Measurements from ENCODE around the gene ZFYVE21. TPM values are rescaled to one million over a fixed set of nuclear protein-coding genes. Genes with fewer than 3 reads are reported as not detected.

Gene ZFYVE21
- total RNA-seq, 4 donors from 2014 or later = 151 to 308 (median 224) TPM

GRCh38 chr14:103696070-103696402 is 19.6 kb upstream of the ZFYVE21 start:
- 46 to 52% methylated on average over 10 to 12 of the region's 13 CpGs for WGBS, 2 donors
- H3K36me3 ChIP-seq = peaks cover 4 to 79% (median 7%) of the 10 kb centered on the region in 3 donors
- no peaks in the 10 kb centered on the region for H3K27me3 ChIP-seq
- no peak overlapping the region for H3K4me3 ChIP-seq
- no peaks in the 10 kb centered on the region for H3K9me3 ChIP-seq
- H3K27ac ChIP-seq = peak overlapping the region in 3 of 4 donors; percentile 3 to 73 (median 61)
- H3K4me1 ChIP-seq = peaks cover 0 to 63% (median 23%) of the 10 kb centered on the region in 4 donors
- TF ChIP-seq EP300 (IDR thresholded peaks at IDR 0.05) (no peak), POLR2A (IDR thresholded peaks at IDR 0.05) (no peak)
- TF ChIP-seq, protein P1, sequence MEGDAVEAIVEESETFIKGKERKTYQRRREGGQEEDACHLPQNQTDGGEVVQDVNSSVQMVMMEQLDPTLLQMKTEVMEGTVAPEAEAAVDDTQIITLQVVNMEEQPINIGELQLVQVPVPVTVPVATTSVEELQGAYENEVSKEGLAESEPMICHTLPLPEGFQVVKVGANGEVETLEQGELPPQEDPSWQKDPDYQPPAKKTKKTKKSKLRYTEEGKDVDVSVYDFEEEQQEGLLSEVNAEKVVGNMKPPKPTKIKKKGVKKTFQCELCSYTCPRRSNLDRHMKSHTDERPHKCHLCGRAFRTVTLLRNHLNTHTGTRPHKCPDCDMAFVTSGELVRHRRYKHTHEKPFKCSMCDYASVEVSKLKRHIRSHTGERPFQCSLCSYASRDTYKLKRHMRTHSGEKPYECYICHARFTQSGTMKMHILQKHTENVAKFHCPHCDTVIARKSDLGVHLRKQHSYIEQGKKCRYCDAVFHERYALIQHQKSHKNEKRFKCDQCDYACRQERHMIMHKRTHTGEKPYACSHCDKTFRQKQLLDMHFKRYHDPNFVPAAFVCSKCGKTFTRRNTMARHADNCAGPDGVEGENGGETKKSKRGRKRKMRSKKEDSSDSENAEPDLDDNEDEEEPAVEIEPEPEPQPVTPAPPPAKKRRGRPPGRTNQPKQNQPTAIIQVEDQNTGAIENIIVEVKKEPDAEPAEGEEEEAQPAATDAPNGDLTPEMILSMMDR (IDR thresholded peaks at IDR 0.05) = no peak
- DNase-seq (ENCODE audit: low spot score in 2 of 2) = no peak

DNA sequence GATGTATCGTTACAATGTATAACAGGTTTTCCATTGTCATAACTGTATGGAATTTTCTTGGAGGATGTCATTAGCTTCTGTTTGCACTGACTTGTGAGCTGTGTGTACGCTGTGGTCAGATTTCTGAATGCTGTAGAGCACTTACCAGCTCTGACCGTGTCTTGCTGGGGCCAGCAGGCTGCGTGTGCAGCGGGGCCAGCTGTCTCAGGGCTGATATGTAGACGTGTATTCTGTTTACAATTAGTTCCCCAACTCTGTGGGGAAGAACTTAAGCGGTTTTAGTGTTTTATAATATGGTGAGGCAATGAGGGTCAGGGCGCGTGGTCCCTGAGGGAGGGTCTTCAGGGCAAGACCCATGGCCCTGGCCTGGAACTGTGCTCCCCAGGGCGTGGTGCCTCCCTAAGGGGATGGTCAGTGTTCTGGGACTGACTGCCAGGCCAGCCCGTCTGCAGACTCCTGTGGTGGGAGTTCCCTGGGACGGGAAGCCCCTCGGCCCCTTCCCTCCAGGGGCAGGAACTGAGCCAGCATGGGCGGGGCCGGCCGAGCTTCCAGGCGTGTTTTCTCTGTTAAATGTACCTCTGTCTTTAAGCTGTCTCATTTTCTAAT is 19.0 kb upstream of the ZFYVE21 start:
- H3K27ac ChIP-seq = peak overlapping the region in 3 of 4 donors; percentile 3 to 73 (median 61)
- H3K9me3 ChIP-seq = no peaks in the 10 kb centered on the region
- 12 to 19% methylated on average over 13 to 17 of the region's 17 CpGs for WGBS, 2 donors
- no peaks in the 10 kb centered on the region for H3K27me3 ChIP-seq
- H3K4me3 ChIP-seq = no peak overlapping the region
- no peak for TF ChIP-seq POLR2A (IDR thresholded peaks at IDR 0.05)
- TF ChIP-seq EP300 (IDR thresholded peaks at IDR 0.05) = no peak
- TF ChIP-seq, protein P1 (IDR thresholded peaks at IDR 0.05) = no peak
- no peak for DNase-seq (ENCODE audit: low spot score in 2 of 2)
- H3K4me1 ChIP-seq = peaks cover 0 to 66% (median 23%) of the 10 kb centered on the region in 4 donors
- peaks cover 4 to 79% (median 7%) of the 10 kb centered on the region in 3 donors for H3K36me3 ChIP-seq

GRCh38 chr14:103697206-103697602 is 18.4 kb upstream of the ZFYVE21 start:
- Histone ChIP-seq H3K9me3 (no peaks in the 10 kb centered on the region), H3K4me1 (peaks cover 0 to 66% (median 23%) of the 10 kb centered on the region in 4 donors), H3K27ac (peak overlapping the region in 3 of 4 donors; percentile 3 to 73 (median 26)), H3K36me3 (peaks cover 4 to 82% (median 7%) of the 10 kb centered on the region in 3 donors), H3K4me3 (no peak overlapping the region), H3K27me3 (no peaks in the 10 kb centered on the region)
- 18 to 37% methylated on average over 3 of the region's 3 CpGs for whole genome bisulfite sequencing, 2 donors
- DNase-seq (ENCODE audit: low spot score in 2 of 2) = no peak
- TF ChIP-seq POLR2A (IDR thresholded peaks at IDR 0.05) (no peak), EP300 (IDR thresholded peaks at IDR 0.05) (no peak)
- TF ChIP-seq, protein P1 (IDR thresholded peaks at IDR 0.05) = no peak

GRCh38 chr14:103697603-103698379 is 17.8 kb upstream of the ZFYVE21 start:
- Histone ChIP-seq H3K27me3 (no peaks in the 10 kb centered on the region), H3K36me3 (peaks cover 4 to 84% (median 7%) of the 10 kb centered on the region in 3 donors), H3K27ac (peak overlapping the region in 3 of 4 donors; percentile 26 to 73 (median 32)), H3K4me3 (no peak overlapping the region), H3K4me1 (peaks cover 0 to 71% (median 23%) of the 10 kb centered on the region in 4 donors), H3K9me3 (no peaks in the 10 kb centered on the region)
- DNase-seq (ENCODE audit: low spot score in 2 of 2) = no peak
- TF ChIP-seq EP300 (IDR thresholded peaks at IDR 0.05) (no peak), POLR2A (IDR thresholded peaks at IDR 0.05) (no peak)
- TF ChIP-seq, protein P1 (IDR thresholded peaks at IDR 0.05) = no peak
- 40 to 73% methylated on average over 4 to 12 of the region's 14 CpGs for WGBS, 2 donors
